ENCODE results near the gene FSTL5. TPM values are rescaled to one million over a fixed set of nuclear protein-coding genes. Genes with fewer than 3 reads are reported as not detected.
A peak's percentile ranks its signal among the peaks of the same experiment; 100 is the strongest.

FSTL5 gene
- total and polyA plus RNA-seq, 2 of the 13 experiments (the other 11 are each of a cell fraction or from before 2014, with no cell fraction given), result 0.03 to 0.07 TPM

DNA sequence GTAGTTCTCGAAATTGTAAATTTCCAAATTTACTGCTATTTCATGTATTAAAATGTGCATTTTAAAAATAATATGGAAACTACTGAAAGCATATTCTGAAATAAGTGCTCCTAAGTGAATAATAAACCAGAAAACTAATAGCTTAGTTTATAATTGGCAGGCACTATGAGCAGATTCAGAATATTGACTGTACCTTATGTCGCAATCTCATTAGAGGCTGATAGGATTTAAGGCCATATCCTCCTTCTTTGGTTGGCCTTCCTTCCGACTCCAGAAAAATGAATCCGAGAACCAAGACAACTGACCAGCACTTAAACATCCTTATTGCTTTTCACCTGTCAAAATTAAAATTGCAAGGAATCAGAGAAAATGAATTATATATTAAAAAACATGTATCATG is 52.7 kb downstream of the FSTL5 start:
- 17% methylated on average over 4 of the region's 4 CpGs for WGBS (ENCODE audit: low lambda C conversion rate)
- ChIA-PET POLR2A (no interaction called here), CTCF (ENCODE audit: low intra/inter-chr PET ratio, low total read pairs) (no interaction called here)
- H2AFZ ChIP-seq (ENCODE audit: low read length), result no peak overlapping the region
- no peaks in the 10 kb centered on the region for H3K27me3 ChIP-seq (ENCODE audit: control insufficient read depth in 1 of 2, insufficient read depth in 2 of 2, low read length in 2 of 2)
- H3K4me3 ChIP-seq (replicated peaks in 1 of 3; ENCODE audit: insufficient read depth in 1 of 3, low read depth in 2 of 3, low read length in 3 of 3), result no peak overlapping the region
- no peak for ATAC-seq
- H3K4me2 ChIP-seq (ENCODE audit: low read depth, low read length), result no peak overlapping the region
- no peaks in the 10 kb centered on the region for H3K4me1 ChIP-seq (ENCODE audit: insufficient read depth, low read length)
- H4K20me1 ChIP-seq (ENCODE audit: insufficient read depth, low read length), result no peaks in the 10 kb centered on the region
- H3K36me3 ChIP-seq (replicated peaks in 1 of 2; ENCODE audit: control insufficient read depth in 1 of 2, insufficient read depth in 2 of 2, low read length in 2 of 2), result no peaks in the 10 kb centered on the region
- no peak for FAIRE-seq
- no peak for DNase-seq (ENCODE audit: low spot score)
- no TSS peak for BruUV-seq (replicated peaks)
- TF ChIP-seq DPF2 (CRISPR knock-in tag; IDR thresholded peaks at IDR 0.05; ENCODE audit: borderline replicate concordance, low read depth) (no peak), PAX8 (CRISPR knock-in tag; IDR thresholded peaks at IDR 0.05; ENCODE audit: borderline replicate concordance) (no peak), CEBPB (IDR thresholded peaks at IDR 0.05; ENCODE audit: borderline replicate concordance, low read depth, low read length) (peak; percentile 64; the same call in 1 of the 2 replicates)
- in situ Hi-C loops (cut with HindIII; ENCODE audit: extremely low pct_ligation_motif_present, low pct_unique_long_range_greater_than_20kb), result no loop called here
- H3K79me2 ChIP-seq (ENCODE audit: insufficient read depth, low read length), result no peaks in the 10 kb centered on the region
- H3K27ac ChIP-seq (ENCODE audit: extremely low read length, insufficient read depth, low read length), result no peak overlapping the region
- no peak overlapping the region for H3K9ac ChIP-seq (ENCODE audit: insufficient read depth, low read depth, low read length)
- no peaks in the 10 kb centered on the region for H3K9me3 ChIP-seq (ENCODE audit: low read length)
- intact Hi-C loops (cut with micrococcal nuclease; ENCODE audit: unreplicated experiment), result no loop called here

DNA sequence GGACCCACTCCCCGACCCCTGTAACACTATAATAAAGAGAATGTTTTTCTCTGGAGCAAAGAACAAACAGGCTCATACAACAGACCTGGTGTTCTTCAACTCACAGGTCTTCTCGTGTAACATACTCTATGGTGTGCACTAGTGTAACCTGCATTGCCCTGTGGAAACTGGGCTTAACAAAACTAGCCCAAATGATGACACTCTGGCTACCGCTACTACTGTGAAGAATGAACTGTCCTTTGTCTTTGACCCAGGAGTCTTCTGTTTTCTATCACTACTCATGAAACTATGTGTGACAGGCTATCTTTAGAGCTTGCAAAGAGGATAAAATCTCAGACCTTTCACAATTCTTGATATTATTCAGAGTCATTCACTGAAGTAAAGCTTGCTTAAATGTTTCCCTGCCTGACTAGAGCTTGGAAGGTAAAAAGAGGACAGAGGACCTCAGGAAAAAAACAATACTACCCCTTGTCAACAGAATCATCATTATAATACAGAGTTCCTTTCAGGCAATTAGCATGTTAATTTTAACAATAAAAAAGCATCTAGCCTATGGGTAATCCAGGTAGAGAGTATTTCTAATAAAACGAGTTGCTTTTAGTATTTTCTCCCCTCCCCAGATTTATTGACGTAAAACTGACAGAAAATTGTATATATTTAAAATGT is 59.2 kb downstream of the FSTL5 start:
- Histone ChIP-seq H3K79me2 (ENCODE audit: insufficient read depth, low read length) (no peaks in the 10 kb centered on the region), H3K27me3 (ENCODE audit: control insufficient read depth in 1 of 2, insufficient read depth in 2 of 2, low read length in 2 of 2) (no peaks in the 10 kb centered on the region), H3K36me3 (replicated peaks in 1 of 2; ENCODE audit: control insufficient read depth in 1 of 2, insufficient read depth in 2 of 2, low read length in 2 of 2) (no peaks in the 10 kb centered on the region), H3K4me2 (ENCODE audit: low read depth, low read length) (no peak overlapping the region), H3K27ac (ENCODE audit: extremely low read length, insufficient read depth, low read length) (no peak overlapping the region), H4K20me1 (ENCODE audit: insufficient read depth, low read length) (no peaks in the 10 kb centered on the region), H2AFZ (ENCODE audit: low read length) (no peak overlapping the region), H3K9me3 (ENCODE audit: low read length) (no peaks in the 10 kb centered on the region), H3K4me1 (ENCODE audit: insufficient read depth, low read length) (no peaks in the 10 kb centered on the region), H3K4me3 (replicated peaks in 1 of 3; ENCODE audit: insufficient read depth in 1 of 3, low read depth in 2 of 3, low read length in 3 of 3) (no peak overlapping the region), H3K9ac (ENCODE audit: insufficient read depth, low read depth, low read length) (no peak overlapping the region)
- intact Hi-C loops (cut with micrococcal nuclease; ENCODE audit: unreplicated experiment) (no loop called here), in situ Hi-C loops (cut with HindIII; ENCODE audit: extremely low pct_ligation_motif_present, low pct_unique_long_range_greater_than_20kb) (no loop called here)
- FAIRE-seq (no peak), ATAC-seq (no peak), DNase-seq (ENCODE audit: low spot score) (no peak)
- BruUV-seq (replicated peaks), result no TSS peak
- ChIA-PET POLR2A (no interaction called here), CTCF (ENCODE audit: low intra/inter-chr PET ratio, low total read pairs) (no interaction called here)
- WGBS (ENCODE audit: low lambda C conversion rate), result 7% methylated on average over 3 of the region's 5 CpGs
- TF ChIP-seq ZNF10 (CRISPR knock-in tag; IDR thresholded peaks at IDR 0.05; ENCODE audit: borderline replicate concordance, low read depth) (no peak), SP1 (IDR thresholded peaks at IDR 0.05) (no peak), SP1 (CRISPR knock-in tag; IDR thresholded peaks at IDR 0.05) (no peak), KLF6 (CRISPR knock-in tag; IDR thresholded peaks at IDR 0.05) (no peak), NFIC (IDR thresholded peaks at IDR 0.05; ENCODE audit: low read length) (no peak), SP140L (CRISPR knock-in tag; IDR thresholded peaks at IDR 0.05; ENCODE audit: borderline replicate concordance) (no peak), ATAD3A (CRISPR knock-in tag; IDR thresholded peaks at IDR 0.05) (no peak), NFATC3 (CRISPR knock-in tag; IDR thresholded peaks at IDR 0.05) (no peak), ZNF720 (CRISPR knock-in tag; IDR thresholded peaks at IDR 0.05) (no peak), PITX1 (CRISPR knock-in tag; IDR thresholded peaks at IDR 0.05) (no peak), MBD4 (IDR thresholded peaks at IDR 0.05; ENCODE audit: borderline replicate concordance, low read length) (no peak)
- TF ChIP-seq, protein P1, sequence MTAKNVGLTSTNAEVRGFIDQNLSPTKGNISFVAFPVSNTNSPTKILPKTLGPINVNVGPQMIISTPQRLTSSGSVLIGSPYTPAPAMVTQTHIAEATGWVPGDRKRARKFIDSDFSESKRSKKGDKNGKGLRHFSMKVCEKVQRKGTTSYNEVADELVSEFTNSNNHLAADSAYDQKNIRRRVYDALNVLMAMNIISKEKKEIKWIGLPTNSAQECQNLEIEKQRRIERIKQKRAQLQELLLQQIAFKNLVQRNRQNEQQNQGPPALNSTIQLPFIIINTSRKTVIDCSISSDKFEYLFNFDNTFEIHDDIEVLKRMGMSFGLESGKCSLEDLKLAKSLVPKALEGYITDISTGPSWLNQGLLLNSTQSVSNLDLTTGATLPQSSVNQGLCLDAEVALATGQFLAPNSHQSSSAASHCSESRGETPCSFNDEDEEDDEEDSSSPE (CRISPR knock-in tag; IDR thresholded peaks at IDR 0.05), result no peak
